DOHH2 (cell line): Measurements from ENCODE around the gene MAP3K4.

ENCODE experiments used
- EZH2phosphoT487 ChIP-seq: fragments of 200-600 bp; sonication (generic); IDR thresholded peaks from 2 replicates; pipeline ENCODE4 v1.6.1; 2017; ENCODE audit warnings: borderline replicate concordance, mild to moderate bottlenecking, antibody characterized with exemption, low read length, moderate library complexity, mixed read lengths
- TF ChIP-seq, protein P1 (sequence below): fragments of 200-600 bp; sonication (generic); IDR thresholded peaks from one replicate; pipeline ENCODE4 v1.5.1; 2014; ENCODE audit warnings: antibody characterized with exemption, mild to moderate bottlenecking, low read depth, low read length; ENCODE audit not compliant: poor library complexity, severe bottlenecking

DNA sequence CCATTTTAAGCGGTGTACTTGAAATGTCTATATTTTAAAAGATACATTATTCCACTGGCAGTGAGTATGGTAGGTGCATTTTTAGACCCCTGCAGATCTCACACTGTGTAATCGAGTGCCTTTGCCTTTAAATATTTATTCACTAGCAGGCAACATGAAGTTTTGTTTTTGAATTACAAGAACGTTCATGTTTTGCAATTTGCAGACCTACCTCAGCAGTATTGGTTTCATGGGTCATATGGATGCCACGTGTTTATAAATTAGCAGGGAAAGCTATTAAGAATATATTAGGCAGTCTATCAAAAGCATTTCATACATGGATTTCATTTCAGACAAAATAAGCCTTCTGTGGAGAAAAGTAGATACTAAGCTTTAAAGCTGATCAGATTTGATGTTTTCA is 7.2 kb downstream of the MAP3K4 start:
- TF ChIP-seq, protein P1, sequence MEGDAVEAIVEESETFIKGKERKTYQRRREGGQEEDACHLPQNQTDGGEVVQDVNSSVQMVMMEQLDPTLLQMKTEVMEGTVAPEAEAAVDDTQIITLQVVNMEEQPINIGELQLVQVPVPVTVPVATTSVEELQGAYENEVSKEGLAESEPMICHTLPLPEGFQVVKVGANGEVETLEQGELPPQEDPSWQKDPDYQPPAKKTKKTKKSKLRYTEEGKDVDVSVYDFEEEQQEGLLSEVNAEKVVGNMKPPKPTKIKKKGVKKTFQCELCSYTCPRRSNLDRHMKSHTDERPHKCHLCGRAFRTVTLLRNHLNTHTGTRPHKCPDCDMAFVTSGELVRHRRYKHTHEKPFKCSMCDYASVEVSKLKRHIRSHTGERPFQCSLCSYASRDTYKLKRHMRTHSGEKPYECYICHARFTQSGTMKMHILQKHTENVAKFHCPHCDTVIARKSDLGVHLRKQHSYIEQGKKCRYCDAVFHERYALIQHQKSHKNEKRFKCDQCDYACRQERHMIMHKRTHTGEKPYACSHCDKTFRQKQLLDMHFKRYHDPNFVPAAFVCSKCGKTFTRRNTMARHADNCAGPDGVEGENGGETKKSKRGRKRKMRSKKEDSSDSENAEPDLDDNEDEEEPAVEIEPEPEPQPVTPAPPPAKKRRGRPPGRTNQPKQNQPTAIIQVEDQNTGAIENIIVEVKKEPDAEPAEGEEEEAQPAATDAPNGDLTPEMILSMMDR, result no peak
- no peak for TF ChIP-seq EZH2phosphoT487
